GM06990 (cell line): ENCODE measurements around the gene AMMECR1L.
"Not testable (repeated sequence)": the region's sequence is repeated elsewhere in the genome, so short reads cannot be mapped to it uniquely, and the experiment has no call there.

Experiments
- DNase-seq: peaks from one replicate; pipeline ENCODE4 v3.0.0-alpha.2; 2011; ENCODE audit not compliant: insufficient read length; ENCODE audit errors: extremely low read depth
- H3K27me3 ChIP-seq: replicated peaks from 2 replicates; pipeline ENCODE4 v1.6.0; 2011; ENCODE audit warnings: low read length; ENCODE audit not compliant: control insufficient read depth, insufficient read depth
- H3K36me3 ChIP-seq: 2 replicates; pipeline ENCODE4 v1.5.1; 2011; ENCODE audit warnings: low read length; ENCODE audit not compliant: control insufficient read depth, insufficient read depth
- H3K4me3 ChIP-seq: replicated peaks from 2 replicates; pipeline ENCODE4 v1.5.1; 2011; ENCODE audit warnings: low read depth, mild to moderate bottlenecking, control low read depth, low read length
- TF ChIP-seq, protein P1 (sequence below): IDR thresholded peaks from 2 replicates; pipeline ENCODE4 v1.5.1; 2011; ENCODE audit warnings: low read length, control low read depth, mild to moderate bottlenecking, inconsistent platforms; ENCODE audit not compliant: insufficient read depth, poor library complexity, severe bottlenecking

AMMECR1L gene

DNA sequence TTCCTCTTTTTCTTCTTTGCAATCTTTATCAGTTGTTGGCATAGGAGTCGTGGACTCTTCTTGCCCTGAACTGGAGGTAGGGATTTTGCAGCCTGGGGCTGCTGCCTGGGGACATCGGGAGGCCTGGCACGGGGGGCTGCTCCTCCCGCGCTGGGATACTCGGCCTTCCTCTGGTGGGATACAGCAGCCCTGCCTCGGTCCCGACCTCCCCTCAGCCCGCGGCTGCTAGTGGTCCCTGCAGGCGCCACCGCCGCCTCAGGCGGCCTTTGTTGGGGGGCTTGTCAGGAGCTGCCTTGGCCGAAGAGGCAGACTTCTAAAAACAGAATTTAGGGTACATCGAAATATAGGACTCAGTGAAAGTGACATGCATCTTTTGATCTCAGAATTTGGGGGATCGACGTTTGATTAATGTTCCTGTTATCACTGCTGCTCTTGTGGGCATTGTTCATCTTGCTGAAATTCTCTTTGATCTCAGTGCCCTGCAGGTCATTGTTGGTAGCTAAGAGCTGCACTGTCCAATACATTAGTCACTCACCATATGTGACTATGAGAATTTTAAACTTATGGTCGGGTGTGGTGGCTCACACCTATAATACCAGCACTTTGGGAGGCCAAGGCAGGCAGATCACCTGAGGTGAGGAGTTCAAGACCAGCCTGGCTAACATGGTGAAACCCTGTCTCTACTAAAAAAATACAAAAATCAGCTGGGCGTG lies 44.1 kb downstream of the AMMECR1L start:
- no peak overlapping the region for H3K4me3 ChIP-seq
- no peaks in the 10 kb centered on the region for H3K27me3 ChIP-seq
- H3K36me3 ChIP-seq: peaks cover under 1% of the 10 kb centered on the region
- DNase-seq: no peak
- TF ChIP-seq, protein P1, sequence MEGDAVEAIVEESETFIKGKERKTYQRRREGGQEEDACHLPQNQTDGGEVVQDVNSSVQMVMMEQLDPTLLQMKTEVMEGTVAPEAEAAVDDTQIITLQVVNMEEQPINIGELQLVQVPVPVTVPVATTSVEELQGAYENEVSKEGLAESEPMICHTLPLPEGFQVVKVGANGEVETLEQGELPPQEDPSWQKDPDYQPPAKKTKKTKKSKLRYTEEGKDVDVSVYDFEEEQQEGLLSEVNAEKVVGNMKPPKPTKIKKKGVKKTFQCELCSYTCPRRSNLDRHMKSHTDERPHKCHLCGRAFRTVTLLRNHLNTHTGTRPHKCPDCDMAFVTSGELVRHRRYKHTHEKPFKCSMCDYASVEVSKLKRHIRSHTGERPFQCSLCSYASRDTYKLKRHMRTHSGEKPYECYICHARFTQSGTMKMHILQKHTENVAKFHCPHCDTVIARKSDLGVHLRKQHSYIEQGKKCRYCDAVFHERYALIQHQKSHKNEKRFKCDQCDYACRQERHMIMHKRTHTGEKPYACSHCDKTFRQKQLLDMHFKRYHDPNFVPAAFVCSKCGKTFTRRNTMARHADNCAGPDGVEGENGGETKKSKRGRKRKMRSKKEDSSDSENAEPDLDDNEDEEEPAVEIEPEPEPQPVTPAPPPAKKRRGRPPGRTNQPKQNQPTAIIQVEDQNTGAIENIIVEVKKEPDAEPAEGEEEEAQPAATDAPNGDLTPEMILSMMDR: no peak

DNA sequence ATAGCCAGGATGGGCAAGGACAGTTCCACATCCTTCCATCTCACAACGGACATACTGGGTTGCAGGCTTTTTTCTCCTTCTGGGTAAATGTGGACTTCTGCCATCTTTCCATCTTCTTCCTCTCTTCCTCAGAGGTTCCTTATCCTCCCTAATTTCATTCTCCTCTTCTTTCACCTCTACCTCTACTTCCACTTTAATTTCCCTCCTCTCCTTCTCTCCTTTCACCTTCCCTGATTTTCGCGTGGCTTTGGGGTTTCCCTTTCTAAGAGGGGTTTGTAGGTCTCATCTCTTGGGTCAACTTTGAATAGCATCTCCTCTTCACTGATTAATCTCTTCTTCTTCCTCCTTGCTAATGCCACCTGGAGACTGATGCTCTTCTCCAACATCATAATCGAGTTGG lies 44.9 kb downstream of the AMMECR1L start:
- DNase-seq: no peak
- Histone ChIP-seq H3K4me3 (no peak overlapping the region), H3K36me3 (no peaks in the 10 kb centered on the region), H3K27me3 (no peaks in the 10 kb centered on the region)
- TF ChIP-seq, protein P1: no peak

DNA sequence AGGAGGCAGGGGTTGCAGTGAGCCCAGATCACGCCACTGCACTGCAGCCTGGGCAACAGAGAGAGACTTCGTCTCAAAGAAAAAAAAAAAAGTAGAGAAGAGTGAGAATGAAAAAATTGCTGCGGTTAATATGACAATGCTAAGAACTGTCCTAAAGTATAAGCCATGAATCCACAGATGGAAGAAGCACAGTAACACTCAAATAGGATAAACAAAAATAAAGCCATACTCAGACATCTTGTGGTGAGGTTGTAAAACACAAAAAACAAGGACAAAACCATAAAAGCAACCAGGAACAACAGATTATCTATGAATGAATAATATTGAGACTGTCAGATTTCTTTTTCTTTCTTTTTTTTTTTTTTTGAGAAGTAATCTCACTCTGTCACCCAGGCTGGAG lies 50.8 kb downstream of the AMMECR1L start:
- no peak for DNase-seq
- TF ChIP-seq, protein P1: no peak
- no peak overlapping the region for H3K4me3 ChIP-seq
- no peaks in the 10 kb centered on the region for H3K36me3 ChIP-seq
- H3K27me3 ChIP-seq: no peaks in the 10 kb centered on the region

DNA sequence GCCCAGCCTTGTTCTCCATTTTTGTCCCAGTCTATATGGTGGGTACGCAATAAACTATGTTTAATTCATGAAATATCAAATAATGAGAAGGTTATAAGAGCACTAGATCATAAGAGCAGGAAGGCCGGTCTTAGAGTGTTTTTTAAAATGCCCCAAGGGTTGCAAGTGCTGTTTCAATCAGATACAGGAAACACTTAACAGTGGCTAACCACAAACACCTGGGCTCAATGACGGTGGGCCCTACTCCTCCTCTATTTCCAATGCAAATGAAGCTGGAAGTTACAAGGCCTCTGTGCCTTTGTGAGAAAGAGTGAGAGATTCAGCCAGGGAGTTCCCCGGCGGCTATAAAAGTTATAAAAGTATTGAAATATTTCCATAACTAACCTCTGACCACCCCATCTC lies 55.9 kb downstream of the AMMECR1L start:
- TF ChIP-seq, protein P1: no peak
- H3K27me3 ChIP-seq: no peaks in the 10 kb centered on the region
- H3K4me3 ChIP-seq: no peak overlapping the region; the same call in 1 of the 2 replicates
- peak; percentile 72 for DNase-seq
- no peaks in the 10 kb centered on the region for H3K36me3 ChIP-seq

DNA sequence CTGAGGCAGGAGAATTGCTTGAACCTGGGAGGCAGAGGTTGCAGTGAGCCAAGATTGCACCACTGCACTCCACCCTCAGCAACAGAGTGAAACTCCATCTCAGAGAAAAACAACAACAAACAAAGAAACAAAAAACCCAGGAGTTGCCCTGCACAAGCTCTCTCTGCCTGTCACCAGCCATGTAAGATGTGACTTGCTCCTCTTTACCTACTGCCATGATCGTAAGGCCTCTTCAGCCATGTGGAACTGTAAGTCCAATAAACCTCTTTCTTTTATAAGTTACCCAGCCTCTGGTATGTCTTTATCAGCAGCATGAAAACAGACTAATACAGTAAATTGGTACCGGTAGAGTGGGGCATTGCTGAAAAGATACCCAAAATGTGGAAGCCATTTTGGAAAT lies 59.0 kb downstream of the AMMECR1L start:
- H3K36me3 ChIP-seq, DNase-seq, H3K27me3 ChIP-seq, H3K4me3 ChIP-seq: not testable (repeated sequence)

DNA sequence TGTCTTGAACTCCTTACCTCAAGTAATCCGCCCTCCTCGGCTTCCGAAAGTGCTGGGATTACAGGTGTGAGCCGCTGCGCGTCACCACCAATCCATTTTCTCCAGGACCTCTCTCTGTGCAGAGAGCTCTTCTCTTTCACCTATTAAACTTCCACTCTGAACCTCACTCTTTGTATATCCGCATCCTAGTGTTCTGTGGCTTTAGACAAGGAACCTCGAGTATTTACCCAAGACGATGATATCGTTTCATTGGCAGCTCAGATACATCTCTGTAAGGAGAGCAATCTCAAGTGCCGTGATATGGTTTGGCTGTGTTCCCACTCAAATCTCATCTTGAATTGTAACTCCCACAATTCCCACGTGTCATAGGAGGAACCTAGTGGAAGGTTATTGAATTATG lies 59.7 kb downstream of the AMMECR1L start:
- TF ChIP-seq, protein P1: no peak
- Histone ChIP-seq H3K27me3 (no peaks in the 10 kb centered on the region), H3K4me3 (no peak overlapping the region), H3K36me3 (no peaks in the 10 kb centered on the region)
- DNase-seq: no peak
